A673 (cell line): ENCODE results near the gene C3.

Experiments used
- EZH2 ChIP-seq: fragments of 200-600 bp; sonication (generic); IDR thresholded peaks from 2 replicates; pipeline ENCODE4 v1.6.1; 2017; ENCODE audit warnings: borderline replicate concordance, low read depth, mild to moderate bottlenecking, mixed read lengths, antibody characterized with exemption, low read length; ENCODE audit not compliant: poor library complexity, severe bottlenecking
- TF ChIP-seq, protein P1 (sequence below): fragments of 300-800, 200-600 bp; sonication (generic); conservative IDR thresholded peaks from 2 replicates; pipeline ENCODE4 v1.5.1; 2017; ENCODE audit warnings: low read depth, mild to moderate bottlenecking, antibody characterized with exemption, low read length, moderate library complexity, mixed read lengths

DNA sequence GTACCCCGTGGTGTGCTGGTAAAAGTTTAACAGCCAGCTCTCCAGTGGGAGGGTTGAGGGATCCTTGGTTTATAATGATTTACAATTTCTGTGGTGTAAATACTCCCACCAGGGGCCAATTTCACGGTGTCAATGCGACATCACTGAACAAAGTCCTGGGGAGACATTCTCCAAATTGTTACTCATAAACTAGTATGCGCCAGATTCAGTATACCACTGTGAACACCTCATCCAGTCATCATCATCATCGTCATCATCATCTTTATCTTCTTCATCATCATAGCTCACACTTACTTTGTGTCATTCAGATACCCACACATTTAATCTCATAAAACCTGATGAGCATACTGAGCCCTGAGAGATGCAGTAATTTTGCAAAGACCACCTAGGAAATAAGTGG is 33.3 kb downstream of the C3 start:
- TF ChIP-seq, protein P1, sequence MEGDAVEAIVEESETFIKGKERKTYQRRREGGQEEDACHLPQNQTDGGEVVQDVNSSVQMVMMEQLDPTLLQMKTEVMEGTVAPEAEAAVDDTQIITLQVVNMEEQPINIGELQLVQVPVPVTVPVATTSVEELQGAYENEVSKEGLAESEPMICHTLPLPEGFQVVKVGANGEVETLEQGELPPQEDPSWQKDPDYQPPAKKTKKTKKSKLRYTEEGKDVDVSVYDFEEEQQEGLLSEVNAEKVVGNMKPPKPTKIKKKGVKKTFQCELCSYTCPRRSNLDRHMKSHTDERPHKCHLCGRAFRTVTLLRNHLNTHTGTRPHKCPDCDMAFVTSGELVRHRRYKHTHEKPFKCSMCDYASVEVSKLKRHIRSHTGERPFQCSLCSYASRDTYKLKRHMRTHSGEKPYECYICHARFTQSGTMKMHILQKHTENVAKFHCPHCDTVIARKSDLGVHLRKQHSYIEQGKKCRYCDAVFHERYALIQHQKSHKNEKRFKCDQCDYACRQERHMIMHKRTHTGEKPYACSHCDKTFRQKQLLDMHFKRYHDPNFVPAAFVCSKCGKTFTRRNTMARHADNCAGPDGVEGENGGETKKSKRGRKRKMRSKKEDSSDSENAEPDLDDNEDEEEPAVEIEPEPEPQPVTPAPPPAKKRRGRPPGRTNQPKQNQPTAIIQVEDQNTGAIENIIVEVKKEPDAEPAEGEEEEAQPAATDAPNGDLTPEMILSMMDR, result no peak
- no peak for TF ChIP-seq EZH2
